Chondrocyte (in vitro differentiated cells): ENCODE results near the gene PRSS2. TPM values are rescaled to one million over a fixed set of nuclear protein-coding genes. Genes with fewer than 3 reads are reported as not detected.

Experiments
- DNase-seq: peaks from one replicate; pipeline ENCODE4 v3.0.0; 2021; ENCODE audit warnings: mixed read lengths, low spot score
- H3K27ac Mint-ChIP-seq: one replicate; pipeline ENCODE4 v1.8.0; 2021; ENCODE audit warnings: mild to moderate bottlenecking, moderate library complexity, mixed read lengths; ENCODE audit not compliant: unreplicated experiment
- H3K27me3 Mint-ChIP-seq: 2 replicates; pipeline ENCODE4 v1.8.0; 2021; ENCODE audit warnings: low read depth, mixed read lengths
- H3K36me3 Mint-ChIP-seq: 2 replicates; pipeline ENCODE4 v1.8.0; 2021; ENCODE audit warnings: low read depth, mixed read lengths
- H3K4me1 Mint-ChIP-seq: 2 replicates; pipeline ENCODE4 v1.8.0; 2021; ENCODE audit warnings: low read depth, mild to moderate bottlenecking, mixed read lengths
- H3K4me3 Mint-ChIP-seq: one replicate; pipeline ENCODE4 v1.8.0; 2021; ENCODE audit warnings: mild to moderate bottlenecking, moderate library complexity, mixed read lengths; ENCODE audit not compliant: unreplicated experiment
- H3K9me3 Mint-ChIP-seq: 2 replicates; pipeline ENCODE4 v1.8.0; 2021; ENCODE audit warnings: low read depth, mixed read lengths
- CTCF ChIP-seq: fragments of 200-600 bp; sonication (generic); IDR thresholded peaks from 2 replicates; pipeline ENCODE4 v1.5.0; 2021; ENCODE audit warnings: antibody characterized with exemption, mild to moderate bottlenecking, moderate library complexity
- total RNA-seq: library from RNA; stranded (reverse); gene quantifications from 3 replicates; pipeline ENCODE4 v1.2.1, GENCODE V29; 2021

The PRSS2 gene
- total RNA-seq, 1 donor from 2014 or later, result not detected

- no peak for TF ChIP-seq CTCF
- no peaks in the 10 kb centered on the region for H3K36me3 Mint-ChIP-seq
- no peak for DNase-seq
- H3K4me1 Mint-ChIP-seq, result peaks cover 5% of the 10 kb centered on the region
- peaks cover 38% of the 10 kb centered on the region for H3K27me3 Mint-ChIP-seq
- no peak overlapping the region for H3K4me3 Mint-ChIP-seq
- no peaks in the 10 kb centered on the region for H3K9me3 Mint-ChIP-seq
- no peak overlapping the region for H3K27ac Mint-ChIP-seq
Measured at GRCh38 chr7:142787034-142787768, 16.4 kb downstream of the PRSS2 start.

GRCh38 chr7:142787783-142788182, 17.0 kb downstream of the PRSS2 start:
- no peak for DNase-seq
- Mint-ChIP-seq H3K27ac (no peak overlapping the region), H3K27me3 (peaks cover 41% of the 10 kb centered on the region), H3K4me1 (peaks cover 5% of the 10 kb centered on the region), H3K4me3 (no peak overlapping the region), H3K9me3 (no peaks in the 10 kb centered on the region), H3K36me3 (no peaks in the 10 kb centered on the region)
- no peak for TF ChIP-seq CTCF

- Mint-ChIP-seq H3K27ac (no peak overlapping the region), H3K4me3 (no peak overlapping the region), H3K4me1 (no peaks in the 10 kb centered on the region), H3K27me3 (peaks cover 39% of the 10 kb centered on the region), H3K9me3 (no peaks in the 10 kb centered on the region), H3K36me3 (no peaks in the 10 kb centered on the region)
- no peak for TF ChIP-seq CTCF
- DNase-seq, result no peak
Measured at GRCh38 chr7:142788303-142789289, 17.8 kb downstream of the PRSS2 start.

- no peak overlapping the region for H3K4me3 Mint-ChIP-seq
- no peaks in the 10 kb centered on the region for H3K9me3 Mint-ChIP-seq
- H3K4me1 Mint-ChIP-seq, result no peaks in the 10 kb centered on the region
- H3K27ac Mint-ChIP-seq, result no peak overlapping the region
- H3K36me3 Mint-ChIP-seq, result no peaks in the 10 kb centered on the region
- no peak for DNase-seq
- TF ChIP-seq CTCF, result no peak
- H3K27me3 Mint-ChIP-seq, result peaks cover 47% of the 10 kb centered on the region
Measured at GRCh38 chr7:142789441-142789840, 18.7 kb downstream of the PRSS2 start.

- Mint-ChIP-seq H3K36me3 (no peaks in the 10 kb centered on the region), H3K4me1 (no peaks in the 10 kb centered on the region), H3K9me3 (no peaks in the 10 kb centered on the region), H3K4me3 (no peak overlapping the region), H3K27ac (no peak overlapping the region), H3K27me3 (peaks cover 53% of the 10 kb centered on the region)
- no peak for TF ChIP-seq CTCF
- no peak for DNase-seq
Measured at GRCh38 chr7:142790056-142790455, 19.3 kb downstream of the PRSS2 start.
